Stimulated activated CD4-positive, alpha-beta T cell treated with anti-CD3 and anti-CD28 coated beads, TNF-alpha, amount 100 ng/mL, for 1 hour (primary cell): ENCODE measurements around the gene ANAPC10.
"Not testable (repeated sequence)": the region's sequence is repeated elsewhere in the genome, so short reads cannot be mapped to it uniquely, and the experiment has no call there.

Source experiments
- DNase-seq, 3 donors: peaks; one replicate each; pipeline ENCODE4 v3.0.0-alpha.2; 2020; ENCODE audit warnings: low read depth in 3 of 3, low spot score in 1 of 3

ANAPC10 gene

GRCh38 chr4:145012841-145013240 lies 85.2 kb downstream of the ANAPC10 start:
- no peak for DNase-seq

- DNase-seq: no peak
These were observed 86.4 kb downstream of the ANAPC10 start for GRCh38 chr4:145011636-145012035.

- not testable (repeated sequence) for DNase-seq
These were observed 87.7 kb downstream of the ANAPC10 start for GRCh38 chr4:145010315-145010714.

- no peak for DNase-seq
These were observed 94.3 kb downstream of the ANAPC10 start for GRCh38 chr4:145003675-145004074.

DNA sequence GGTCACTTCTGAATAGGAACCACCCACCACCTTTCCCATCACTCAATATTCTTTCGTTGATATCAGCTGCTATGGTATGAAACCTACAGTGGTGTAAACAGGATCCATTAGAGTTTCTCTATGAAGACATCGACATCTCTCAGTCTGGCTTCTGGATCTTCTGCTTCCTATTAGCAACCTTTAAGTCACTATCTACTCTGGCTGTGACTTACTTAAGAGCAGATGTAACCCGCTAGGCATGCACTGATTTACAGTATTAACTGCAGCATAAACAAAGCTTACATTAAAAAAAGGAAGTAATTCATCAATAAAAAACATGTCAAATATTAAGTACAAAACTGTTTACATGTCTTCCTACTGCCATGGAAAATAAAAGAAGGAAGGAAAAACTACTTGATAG lies 96.4 kb downstream of the ANAPC10 start:
- DNase-seq: no peak

DNA sequence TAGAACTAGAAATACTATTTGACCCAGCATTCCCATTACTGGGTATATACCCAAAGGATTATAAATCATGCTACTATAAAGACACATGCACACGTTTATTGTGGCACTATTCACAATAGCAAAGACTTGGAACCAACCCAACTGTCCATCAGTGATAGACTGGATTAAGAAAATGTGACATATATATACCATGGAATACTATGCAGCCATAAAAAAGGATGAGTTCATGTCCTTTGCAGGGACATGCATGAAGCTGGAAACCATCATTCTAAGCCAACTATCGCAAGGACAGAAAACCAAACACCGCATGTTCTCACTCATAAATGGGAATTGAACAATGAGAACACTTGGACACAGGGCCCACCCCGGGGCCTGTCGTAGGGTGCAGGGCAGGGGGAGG lies 97.3 kb downstream of the ANAPC10 start:
- DNase-seq: not testable (repeated sequence)

GRCh38 chr4:144989306-144989705 lies 108.7 kb downstream of the ANAPC10 start:
- no peak for DNase-seq

GRCh38 chr4:144985531-144985930 lies 112.5 kb downstream of the ANAPC10 start:
- no peak for DNase-seq

DNA sequence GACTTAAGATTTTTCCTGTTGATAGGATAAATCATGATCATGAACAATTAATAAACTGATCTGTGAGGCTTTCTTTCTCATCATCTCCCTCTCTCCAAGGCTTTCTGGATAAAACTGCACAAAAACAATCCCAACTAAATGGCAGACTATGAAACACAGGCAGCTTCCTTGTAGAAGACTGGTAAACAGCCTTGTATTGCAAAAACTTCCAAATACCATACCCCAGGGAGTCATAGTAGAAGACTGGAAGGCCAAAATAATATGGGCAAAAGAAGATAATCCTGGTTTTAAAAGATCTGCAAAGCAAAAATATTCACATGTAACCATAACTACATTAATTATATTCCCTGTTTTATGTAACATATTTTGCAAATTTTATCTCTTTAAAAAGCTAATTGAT lies 113.0 kb downstream of the ANAPC10 start:
- no peak for DNase-seq

DNA sequence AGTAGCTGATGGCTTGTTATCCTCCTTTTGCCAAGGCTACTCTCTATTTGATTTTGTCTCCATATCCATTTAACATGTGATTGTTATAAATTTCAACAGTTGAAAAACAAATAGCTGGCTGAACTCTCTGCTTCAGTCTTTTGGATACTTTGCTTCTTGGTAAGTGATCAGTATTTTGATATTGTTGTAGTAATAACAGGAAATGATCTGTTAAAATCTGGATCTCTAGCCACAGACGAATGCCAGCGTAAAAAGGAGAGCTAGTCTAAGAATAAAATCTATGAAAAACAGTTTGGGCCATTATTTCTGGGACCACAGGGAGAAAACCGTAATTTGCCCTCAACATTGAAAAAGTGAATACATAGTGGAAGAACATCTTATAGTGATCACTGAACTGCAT lies 113.8 kb downstream of the ANAPC10 start:
- no peak for DNase-seq

DNA sequence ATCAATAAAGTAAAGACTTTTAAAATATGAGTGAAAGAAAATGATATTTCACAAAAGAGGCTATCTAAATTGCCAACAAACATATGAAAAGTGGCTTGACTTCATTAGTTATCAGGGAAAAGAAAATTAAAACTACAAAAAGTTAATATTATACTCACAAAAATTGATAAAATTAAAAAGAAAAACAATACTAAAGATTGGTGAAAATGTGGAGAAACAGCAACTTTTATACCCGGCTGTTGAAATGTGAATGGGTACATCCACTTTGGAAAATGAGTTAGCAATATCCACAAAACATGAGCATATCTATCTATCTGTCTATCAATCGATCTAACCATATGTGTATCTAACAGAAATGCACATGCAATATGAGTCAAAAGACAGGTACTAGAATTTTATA lies 122.3 kb downstream of the ANAPC10 start:
- no peak for DNase-seq

- DNase-seq: no peak
These were observed 127.4 kb downstream of the ANAPC10 start for GRCh38 chr4:144970597-144970996.

DNA sequence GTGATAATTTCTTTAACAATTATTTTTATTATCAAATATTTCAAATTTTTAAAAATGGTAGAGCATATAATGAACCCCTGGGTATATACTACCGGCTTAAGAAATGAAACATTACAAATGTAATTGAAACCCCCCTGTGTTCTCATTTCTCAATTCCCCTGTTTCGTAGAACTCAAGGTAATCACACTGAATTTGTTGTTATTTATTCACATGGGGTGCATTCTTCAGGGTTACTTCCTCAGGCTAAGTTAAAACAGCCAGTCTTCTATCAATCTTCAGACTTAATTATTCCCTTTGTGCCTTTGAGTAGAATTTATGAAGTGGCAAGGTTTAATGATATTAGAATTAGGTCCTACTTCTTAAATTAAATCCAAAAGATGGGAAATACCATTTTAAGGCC lies 128.2 kb downstream of the ANAPC10 start:
- DNase-seq: no peak

DNA sequence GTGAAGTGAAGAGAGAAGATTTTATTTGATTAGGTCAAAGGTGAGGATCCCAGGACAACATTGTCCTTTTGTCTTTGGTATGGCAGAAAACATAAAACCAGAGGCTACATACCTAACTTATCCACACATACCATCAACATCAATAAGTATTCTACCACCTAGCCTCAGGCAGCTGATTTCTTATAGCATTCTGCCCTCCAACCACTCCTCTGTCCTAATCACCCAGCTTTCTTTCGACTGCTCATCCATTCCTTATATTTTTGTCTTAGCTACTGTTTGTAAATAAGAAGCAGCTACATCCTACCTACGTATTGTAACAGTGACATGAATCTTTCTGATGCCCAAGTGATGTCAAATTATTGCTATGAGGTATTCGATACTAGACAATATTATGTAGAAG lies 129.4 kb downstream of the ANAPC10 start:
- DNase-seq: no peak

DNA sequence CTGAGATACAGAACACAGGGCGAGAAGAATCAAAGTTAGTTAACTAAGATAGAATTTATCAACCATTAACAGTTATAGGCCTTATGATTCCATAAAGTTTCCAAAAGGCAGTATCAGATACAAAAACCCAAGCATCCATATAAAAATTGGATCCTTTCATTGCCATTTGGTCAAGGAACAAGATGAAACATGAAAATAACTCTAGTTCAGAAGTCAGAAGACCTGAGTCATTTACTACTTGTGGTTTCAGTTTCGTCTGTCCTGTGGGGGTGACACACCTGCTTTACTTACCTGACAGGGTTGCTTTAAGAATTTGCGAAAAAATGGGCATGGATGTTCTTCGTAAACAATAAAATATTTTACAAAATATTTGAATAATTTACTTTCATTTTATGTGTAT lies 130.8 kb downstream of the ANAPC10 start:
- no peak for DNase-seq

- no peak for DNase-seq
These were observed 135.7 kb downstream of the ANAPC10 start for GRCh38 chr4:144962300-144962699.

- DNase-seq: no peak
These were observed 142.9 kb downstream of the ANAPC10 start for GRCh38 chr4:144955104-144955503.

DNA sequence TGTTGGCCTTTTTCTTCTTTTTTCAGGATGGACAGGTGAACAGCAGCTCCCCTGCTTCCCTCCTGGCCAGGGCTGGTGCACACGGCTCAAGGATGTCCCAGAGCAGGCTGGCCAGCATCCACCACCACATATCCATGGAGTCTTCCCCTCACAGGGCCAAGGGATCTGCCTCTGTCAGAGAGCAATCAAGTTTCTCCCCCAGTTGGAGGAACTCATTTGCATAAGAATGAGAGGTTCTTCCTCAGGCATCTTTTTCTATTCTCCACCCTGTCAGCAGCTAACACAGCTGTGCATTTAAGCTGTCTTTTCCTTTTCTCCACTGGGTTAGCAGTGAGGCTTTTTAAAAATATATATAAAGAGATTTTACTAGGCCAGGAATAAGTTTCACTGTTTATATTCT lies 143.8 kb downstream of the ANAPC10 start:
- no peak for DNase-seq

DNA sequence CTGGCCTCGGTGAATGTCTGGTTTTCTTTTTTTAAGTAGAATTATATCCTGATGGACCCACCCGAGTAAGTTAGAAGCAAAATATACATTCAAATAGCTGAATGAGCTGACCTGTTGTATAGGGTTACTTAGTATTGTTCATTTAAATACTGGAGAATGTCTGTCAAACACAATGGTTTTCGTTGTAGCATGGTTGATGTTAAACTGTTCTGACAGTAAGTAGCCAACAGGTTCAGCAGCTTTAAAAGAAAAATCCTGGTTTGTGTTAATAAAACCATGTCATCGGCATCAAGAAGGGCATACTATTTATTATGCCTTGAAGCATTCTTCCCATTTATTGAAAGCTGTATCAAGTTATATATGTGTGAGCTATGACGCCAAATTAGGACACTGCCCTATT lies 149.6 kb downstream of the ANAPC10 start:
- no peak for DNase-seq

GRCh38 chr4:144948009-144948408 lies 150.0 kb downstream of the ANAPC10 start:
- DNase-seq: no peak
